Measurements from ENCODE around the gene RUFY3.
A peak's percentile ranks its signal among the peaks of the same experiment; 100 is the strongest.
"Not testable (repeated sequence)": the region's sequence is repeated elsewhere in the genome, so short reads cannot be mapped to it uniquely, and the experiment has no call there.

The RUFY3 gene

DNA sequence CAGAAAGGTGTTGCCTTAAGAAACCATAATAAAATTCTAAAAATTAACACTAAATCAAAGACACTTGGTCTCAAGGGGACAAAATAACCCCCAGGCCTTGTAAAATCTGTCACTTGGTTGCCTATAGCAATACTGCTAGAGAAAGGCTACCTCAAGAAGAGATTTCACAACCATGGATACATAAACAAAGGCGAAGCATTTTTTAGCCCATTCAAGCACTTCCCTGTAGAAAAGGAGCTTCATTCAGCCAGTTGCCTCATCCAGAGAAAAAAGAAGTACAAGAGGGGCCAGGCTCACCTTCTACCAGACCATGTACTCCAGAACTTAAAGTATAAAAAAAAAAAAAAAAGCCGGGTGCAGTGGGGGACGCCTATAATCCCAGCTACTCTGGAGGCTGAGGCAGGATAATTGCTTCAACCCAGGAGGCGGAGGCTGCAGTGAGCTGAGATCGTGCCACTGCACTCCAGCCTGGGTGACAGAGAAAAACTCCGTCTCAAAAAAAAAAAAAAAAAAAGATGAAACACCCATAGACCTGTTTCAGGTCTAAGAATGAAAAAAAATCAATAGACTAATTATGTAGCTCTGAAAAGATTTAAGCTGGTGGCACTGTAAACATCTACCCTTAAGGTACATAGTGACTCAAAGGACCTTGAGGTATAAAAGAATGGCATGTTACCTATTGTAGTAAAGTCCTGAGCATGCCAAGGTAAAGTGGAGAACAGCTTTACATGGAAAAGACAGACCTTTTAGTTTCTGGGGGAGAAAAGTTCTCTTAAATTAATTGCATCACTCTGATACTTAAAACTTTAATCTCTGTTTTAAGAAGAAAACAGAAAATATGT lies 18.0 kb downstream of the RUFY3 start:
- no peak for DNase-seq

DNA sequence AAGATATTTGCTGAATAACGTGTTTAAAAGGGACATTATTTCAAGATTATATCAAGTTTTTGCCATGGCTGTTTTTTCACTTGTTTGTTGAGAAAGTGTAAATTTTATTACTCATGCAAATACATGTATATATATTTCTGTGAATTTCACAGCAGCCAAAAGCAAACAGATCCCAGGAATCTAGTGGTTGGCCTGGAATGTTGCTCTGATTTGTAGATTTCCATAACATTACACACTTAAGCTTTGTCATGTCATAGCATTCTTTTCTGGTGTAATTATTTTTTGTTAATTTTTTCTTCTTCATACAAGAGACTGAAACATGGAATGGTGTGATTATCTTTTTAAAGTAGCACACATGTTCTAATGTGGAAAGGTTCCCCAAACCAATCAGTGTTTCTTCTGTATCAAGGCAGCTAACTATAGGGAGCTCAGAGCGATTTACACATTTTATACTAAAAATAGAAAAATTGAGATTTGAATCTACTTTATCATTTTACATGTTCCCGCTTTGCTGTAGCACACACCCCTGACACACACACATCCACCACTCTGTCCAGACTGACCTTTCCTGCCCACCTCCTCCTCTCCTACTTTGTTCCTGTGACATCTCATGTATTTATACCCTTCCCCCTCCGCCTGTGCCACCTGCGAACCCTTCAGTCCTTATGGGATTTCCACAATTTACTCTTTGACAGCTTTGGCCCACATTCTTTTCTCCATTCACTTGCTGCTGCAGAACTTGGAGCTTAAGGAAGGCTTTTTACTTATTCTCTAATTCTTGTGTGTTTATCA lies 20.3 kb downstream of the RUFY3 start:
- no peak for DNase-seq

DNA sequence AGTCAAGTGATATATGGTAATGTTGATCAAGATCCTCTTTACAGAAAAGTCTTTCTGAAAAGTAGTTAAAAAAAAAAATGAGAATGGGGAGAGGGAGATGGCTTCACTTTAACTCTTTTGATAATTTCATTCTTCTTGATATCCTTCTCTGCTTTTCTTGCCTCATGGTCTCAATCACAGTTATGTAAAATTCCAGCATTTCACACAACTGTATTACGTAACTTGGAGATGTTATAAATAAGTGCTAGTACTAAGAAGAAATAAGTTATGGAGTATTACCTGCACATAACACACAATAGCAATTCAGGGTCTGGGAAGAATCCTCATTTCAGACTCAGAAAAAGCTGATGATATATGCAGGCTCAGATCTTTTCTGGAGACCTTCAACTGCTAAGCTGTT lies 22.0 kb downstream of the RUFY3 start:
- DNase-seq = no peak

DNA sequence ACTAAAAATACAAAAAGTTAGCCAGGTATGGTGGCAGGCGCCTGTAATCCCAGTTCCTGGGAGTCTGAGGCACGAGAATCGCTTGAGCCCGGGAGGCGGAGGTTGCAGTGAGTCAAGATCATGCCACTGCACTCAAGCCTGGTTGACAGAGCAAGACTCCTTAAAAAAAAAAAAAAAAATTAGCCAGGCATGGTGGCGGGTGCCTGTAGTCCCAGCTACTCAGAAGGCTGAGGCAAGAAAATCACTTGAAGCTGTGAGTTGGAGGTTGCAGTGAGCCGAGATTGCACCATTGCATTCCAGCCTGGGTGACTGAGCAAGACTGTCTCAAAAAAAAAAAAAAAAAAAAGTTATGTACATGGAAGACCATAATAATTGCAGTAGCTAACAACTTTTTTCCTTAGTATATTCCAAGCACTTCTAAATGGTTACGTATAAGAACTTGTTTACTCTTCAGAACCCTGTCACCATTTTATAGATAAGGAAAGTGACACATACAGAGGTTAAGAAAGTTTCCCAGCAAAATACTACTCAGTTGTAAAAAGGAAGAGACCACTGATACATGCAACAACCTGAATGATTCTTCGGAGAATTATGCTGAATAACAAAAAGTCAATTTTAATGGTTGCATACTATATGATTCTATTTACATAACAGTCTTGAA lies 24.5 kb downstream of the RUFY3 start:
- DNase-seq = no peak

DNA sequence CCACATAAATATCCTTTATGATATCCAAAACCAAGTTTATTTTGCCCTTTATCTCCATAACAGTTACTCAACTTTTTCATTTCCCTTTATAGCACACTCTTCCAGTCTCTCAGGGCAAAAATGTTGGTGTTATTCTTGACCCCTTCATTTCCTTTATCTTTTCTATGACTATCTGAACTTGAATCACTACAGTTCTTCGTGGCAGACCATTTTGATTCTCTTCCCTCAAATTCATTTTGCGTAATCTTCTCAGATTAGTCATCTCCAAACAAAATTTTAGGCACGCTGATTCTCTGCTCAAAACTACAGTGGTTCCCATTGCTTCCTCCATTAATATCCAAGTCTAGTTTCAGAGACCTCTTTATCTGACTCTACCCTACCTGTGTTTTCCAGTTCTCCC lies 26.1 kb downstream of the RUFY3 start:
- DNase-seq = no peak

DNA sequence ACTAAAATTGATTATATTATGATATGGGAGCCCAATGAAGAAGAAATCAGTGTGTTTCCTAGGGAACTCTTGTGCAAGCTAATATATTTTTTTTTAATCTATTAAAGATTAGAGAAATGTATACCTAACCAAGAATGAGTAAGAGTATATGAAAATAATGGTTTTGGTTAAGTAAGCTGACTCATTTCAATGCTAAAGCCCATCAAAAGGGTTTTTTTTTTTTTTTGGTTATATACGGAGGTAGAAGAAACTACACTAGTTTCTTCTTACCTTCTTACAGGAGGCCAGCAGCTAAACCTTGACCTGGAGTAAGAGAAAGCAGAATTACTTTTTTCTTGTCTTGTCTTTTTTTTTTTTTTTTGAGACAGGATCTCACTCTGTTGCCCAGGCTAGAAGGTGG lies 27.5 kb downstream of the RUFY3 start:
- no peak for DNase-seq

DNA sequence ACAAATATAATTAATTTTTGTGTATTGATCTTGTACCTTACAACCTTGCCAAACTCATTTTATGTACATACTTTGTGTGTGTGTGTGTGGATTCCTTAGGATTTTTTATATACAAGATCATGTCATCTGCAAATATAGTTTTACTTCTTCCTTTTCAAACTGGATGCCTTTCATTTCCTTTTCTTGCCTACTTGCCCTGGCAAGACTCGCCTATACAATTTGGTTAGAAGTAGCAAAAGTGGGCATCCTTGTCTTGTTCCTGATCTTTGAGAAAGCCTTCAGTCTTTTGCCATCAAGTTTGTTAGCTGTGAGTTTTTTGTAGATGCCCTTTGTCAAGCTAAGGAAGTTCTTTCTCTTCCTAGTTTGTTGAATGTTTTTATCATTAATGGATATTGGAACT lies 30.5 kb downstream of the RUFY3 start:
- DNase-seq = no peak

DNA sequence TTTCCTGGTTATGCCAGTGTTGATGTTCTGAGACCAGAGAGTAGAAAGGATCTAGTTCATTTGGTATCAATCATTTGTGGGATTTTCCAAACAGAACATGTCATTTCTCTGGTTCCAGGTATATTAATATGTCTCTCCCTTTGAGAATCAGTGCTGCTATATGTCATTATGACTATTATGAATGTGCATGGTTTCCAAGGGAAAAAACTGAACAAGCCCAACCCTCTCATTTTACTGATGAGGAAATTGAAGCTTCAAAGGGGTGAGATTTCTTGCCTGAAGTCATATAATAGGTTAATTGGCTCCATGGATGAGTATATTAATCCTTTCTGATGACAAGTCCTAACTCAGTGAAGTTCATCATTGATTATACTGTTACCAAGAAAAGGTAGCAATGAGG lies 31.9 kb downstream of the RUFY3 start:
- no peak for DNase-seq

DNA sequence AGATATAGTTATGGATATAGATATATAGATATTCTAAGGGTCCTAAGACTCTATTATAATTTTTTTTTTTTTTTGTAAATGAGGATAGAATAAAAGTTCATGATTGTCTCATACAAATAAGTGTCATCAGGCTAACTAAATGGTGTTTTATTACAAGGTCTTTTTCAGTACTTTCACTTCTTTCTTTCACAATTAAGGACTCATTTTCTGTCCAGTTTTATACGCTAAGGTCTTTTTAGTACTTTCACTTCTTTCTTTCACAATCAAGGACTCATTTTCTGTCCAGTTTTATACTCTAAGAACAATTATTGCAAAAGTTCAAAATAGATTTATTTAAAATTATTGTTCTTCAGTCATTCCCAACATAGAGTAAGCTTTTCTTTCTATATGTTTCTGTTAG lies 32.7 kb downstream of the RUFY3 start:
- DNase-seq = no peak

DNA sequence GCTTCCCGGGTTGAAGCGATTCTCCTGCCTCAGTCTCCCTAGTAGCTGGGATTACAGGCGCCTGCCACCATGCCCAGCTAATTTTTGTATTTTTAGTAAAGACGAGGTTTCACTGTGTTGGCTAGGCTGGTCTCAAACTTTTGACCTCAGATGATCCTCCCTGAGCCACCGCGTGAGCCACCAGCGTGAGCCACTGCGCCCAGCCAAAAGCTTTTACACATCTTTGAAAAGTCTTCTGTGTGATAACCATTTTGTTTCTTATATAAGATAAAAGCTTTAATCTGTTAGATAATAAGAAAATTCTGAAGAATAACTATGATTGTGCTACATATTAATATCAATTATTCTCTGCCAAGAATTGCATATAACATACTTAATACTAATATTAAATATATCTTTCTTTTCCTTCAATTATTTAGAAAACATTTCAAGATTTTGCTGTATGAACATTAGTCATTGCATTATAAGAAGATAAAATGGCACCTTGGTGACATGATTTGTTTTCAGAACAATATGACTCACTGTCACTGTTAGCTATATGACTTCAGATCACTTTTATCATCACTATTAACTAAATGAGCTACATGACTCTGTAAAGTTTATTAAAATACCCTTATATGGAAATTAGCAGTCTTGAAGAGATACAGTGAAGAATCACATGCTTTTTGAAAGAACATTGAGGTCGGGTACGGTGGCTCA lies 33.4 kb downstream of the RUFY3 start:
- DNase-seq = no peak

DNA sequence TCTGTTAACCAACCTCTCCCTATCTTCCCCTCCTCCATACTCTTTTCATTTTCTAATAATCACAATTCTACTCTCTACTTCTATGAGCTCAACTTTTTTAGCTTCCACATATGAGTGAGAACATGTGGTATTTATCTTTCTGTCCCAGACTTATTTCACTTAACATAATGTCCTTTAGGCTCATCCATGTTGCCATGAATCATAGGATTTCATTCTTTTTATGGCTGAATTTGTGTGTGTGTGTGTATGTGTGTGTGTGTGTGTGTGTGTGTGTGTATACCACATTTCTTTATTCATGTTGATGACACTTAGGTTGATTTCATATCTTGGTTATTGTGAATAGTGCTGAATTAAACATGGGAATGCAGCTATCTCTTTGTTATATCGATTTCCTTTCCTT lies 37.4 kb downstream of the RUFY3 start:
- DNase-seq = no peak

DNA sequence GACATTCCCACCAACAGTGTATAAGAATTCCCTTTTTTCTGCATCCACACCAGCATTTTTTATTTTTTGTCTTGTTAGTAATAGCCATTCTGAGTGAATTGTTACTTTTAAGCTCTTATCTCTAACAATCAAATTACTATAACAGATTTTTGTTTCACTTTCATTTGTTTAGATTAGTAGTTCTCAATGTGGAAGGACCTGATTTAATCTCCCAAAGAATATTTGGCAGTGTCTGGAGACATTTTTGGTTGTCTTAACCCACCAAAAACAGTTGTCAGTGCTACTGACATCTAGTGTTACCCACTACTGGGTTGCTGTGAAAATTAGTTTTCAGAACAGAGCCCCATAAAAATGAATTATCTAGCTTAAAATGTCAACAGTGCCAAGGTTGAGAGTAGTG lies 37.9 kb downstream of the RUFY3 start:
- DNase-seq = peak in 1 of 2 donors; percentile 16

DNA sequence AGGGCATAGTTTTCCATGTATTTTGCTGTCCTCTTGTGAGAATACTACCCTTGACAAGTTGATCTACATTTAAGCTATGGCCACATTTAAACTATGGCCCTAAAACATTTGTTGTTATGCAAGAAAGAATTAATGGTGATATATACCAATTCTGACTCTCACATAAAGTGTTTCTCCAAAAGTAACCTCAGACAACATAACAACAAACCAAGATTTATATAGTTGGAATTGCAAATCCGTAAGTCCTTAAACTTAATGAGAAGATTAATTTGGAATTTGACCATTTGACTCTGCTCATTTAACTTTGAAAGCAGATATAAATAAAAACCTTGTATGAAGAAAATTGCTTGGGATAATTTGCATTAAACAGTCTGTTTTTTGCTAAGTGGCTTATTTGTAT lies 38.9 kb downstream of the RUFY3 start:
- DNase-seq = no peak

DNA sequence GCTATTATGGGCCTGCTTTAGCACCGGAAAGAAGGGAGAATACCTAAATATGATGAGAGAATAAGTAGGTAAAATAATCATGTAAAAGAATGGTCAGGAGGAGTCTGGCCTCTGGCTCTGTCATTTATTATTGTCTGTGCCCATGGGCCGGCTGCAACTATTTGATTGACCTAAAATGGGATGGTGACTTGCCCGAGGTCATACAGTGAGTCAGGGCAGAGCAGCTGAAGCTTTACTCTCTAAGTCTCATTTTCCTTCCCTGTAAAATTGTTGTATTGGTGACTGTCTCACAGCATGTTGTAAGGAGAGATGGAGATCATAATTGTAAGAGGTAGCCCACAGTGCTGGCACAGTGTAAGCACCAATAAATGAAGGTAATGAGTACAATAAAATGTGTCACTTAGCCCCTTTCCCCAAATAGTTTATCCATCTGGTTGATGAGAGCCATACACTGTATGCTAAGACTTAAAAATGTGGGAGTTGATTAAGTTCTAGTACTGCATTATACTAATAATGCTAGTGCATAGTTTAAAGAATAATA lies 39.6 kb downstream of the RUFY3 start:
- DNase-seq = no peak

DNA sequence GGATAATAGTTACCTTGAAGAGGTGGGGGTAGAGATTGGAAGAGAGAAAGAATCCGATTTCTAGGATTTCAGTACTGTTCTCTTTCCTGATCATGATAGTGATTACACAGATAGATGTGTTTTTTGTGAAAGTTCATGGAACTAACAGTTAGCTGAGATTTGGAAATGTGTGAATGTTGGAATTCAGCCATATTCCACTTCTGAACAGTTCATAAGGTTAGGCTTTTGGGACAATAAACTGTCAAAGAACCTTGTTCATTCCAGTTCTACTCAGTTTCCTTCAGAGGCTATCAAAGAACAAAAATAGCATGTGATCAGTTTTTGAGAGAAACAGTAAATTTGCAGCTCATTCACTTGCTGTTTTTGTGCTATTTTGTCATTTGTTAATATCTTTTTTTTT lies 43.6 kb downstream of the RUFY3 start:
- no peak for DNase-seq

DNA sequence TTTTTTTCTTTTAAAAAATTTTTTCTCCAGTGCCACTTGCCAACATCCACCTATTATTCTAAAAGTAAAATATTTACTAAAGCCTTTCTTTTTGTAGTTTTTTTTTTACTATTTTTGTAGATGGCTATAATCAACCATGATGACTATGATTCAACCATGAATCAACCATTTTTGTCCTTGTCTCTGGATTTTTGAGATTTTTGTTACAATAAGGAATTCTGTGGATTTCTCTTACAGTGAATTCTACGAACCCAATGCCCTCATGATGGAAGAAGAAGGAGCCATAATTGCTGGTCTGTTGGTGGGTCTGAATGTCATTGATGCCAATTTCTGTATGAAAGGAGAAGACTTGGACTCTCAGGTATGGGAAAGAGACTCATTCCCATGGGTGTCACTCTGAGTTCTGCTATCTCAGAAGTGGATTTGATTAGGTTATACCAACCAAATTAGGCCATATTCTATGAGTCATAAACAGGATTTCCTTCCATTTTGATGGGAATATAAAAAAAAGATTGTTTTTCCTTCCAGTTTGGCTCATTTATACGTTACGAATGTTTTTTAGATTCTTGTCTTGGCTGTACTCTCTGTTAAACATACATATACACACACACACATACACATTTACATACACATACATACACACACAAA lies 46.7 kb downstream of the RUFY3 start:
- no peak for DNase-seq

DNA sequence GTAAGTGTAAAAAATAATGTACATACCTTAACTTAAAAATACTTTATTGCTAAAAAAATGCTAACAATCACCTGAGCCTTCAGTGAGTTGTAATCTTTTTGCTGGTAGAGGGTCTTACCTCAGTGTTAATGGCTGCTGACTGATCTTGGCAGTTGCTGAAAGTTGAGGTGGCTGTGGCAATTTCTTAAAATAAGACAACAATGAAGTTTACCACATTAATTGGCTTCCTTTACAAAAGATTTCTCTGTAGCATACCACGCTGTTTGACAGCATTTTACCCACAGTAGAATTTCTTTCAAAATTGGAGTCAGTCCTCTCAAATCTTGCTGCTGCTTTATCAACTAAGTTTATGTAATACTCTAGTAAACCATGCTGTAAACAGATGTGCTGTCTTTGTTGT lies 47.6 kb downstream of the RUFY3 start:
- not testable (repeated sequence) for DNase-seq

DNA sequence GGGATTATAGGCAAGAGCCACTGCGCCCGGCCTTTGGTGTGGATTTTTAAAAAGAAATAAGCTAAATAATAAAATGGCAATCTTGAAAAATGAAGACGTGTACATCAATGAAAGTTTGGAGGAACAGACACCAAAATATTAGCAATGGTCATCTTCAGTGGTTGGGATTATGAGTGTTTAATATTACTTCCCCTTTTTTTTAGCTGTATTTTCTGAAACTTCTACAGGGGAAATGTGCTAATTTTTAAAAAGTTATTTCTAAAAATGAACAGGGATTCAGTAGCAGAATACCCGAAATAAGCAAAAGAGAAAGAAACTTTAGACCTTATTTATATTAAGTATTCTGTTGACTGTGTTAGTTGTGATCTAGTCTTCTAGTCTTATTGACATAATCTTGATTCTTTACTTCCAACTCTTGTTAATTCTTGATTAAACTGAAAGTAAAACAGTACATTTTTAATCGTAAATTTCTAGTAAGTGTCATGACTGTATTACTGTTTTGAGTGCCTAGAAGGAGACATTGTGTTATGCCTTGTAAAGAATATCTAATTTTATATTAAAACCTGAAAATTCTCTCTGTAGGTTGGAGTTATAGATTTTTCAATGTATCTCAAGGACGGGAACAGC lies 51.3 kb downstream of the RUFY3 start:
- no peak for DNase-seq

DNA sequence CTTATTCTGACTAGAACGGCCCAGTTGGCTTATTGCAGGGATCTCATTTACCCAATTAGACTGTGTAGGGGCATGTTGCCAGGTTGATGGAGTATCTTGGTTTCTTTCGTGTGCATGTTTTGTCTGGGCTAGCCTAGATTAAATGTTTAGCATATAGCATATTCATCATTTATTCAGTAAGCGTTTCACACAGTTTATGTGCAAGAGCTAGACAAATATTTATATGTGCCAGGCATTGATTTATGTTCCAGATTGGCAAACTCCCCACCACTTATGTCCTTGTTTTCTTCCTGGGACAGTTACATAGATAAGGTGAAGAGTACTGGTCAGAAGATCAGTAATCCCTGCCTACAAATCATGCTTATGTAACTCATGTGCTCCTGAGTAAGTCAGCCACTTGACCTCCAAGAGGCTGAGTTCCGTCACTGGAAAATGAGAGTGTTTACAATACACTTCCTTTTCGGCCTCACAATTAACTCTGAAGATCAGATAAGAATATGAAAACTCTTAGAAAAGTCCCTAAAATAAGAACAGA lies 57.2 kb downstream of the RUFY3 start:
- DNase-seq = no peak

DNA sequence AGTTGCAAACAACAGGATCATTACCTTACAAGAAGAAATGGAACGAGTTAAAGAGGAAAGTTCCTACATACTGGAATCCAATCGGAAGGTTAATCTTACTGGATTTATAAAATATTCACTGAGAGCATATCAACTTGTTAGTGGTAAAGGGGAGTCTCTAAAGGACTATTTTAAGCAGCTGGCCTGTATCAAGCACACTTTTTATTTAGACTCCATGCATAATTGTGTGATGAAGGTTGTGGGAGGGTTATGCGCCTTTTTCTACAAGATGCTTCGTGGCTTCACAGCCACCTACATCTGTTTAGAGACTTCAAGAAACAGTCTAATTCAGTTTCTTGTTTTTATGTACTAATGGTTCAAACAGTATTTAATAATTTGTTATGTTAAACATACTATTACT lies 61.3 kb downstream of the RUFY3 start:
- DNase-seq = no peak

DNA sequence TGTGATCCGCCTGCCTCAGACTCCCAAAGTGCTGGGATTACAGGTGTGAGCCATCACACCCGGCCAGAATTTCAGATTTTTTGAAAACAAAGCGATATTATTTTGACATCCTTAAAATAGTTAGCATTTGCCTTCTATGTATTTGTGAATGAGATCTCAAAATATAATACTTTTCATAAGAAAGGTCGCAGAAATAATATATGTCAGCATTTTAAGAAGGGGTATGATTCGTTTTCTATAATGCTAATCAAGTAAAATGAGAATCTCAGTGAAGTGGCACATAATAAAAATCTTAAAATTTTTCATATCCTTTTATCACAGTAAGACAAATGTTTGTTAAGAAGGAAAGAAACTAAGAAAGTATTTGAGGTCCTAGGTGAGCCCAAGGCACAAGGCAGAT lies 65.7 kb downstream of the RUFY3 start:
- no peak for DNase-seq

DNA sequence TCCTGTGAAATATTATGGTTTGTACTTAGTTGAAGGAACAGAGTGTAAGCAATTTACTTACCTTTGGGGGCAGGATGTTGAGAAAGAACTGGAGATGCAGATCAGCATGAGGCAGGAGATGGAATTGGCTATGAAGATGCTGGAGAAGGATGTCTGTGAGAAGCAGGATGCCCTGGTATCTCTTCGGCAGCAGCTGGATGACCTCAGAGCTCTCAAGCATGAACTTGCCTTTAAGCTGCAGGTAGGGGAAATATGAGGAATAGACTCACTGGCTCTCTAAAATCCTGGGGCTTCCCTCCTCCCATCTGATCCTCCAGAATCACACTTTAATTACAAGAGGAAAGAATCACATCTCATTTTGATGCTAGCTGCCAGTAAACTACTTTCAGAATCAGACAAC lies 67.0 kb downstream of the RUFY3 start:
- DNase-seq = no peak

Data from CD4-positive, alpha-beta T cell treated with Interferon alpha-2 for 1 hour (primary cell).